ENCODE results near the gene COG6.
A peak's percentile ranks its signal among the peaks of the same experiment; 100 is the strongest.

COG6 gene

DNA sequence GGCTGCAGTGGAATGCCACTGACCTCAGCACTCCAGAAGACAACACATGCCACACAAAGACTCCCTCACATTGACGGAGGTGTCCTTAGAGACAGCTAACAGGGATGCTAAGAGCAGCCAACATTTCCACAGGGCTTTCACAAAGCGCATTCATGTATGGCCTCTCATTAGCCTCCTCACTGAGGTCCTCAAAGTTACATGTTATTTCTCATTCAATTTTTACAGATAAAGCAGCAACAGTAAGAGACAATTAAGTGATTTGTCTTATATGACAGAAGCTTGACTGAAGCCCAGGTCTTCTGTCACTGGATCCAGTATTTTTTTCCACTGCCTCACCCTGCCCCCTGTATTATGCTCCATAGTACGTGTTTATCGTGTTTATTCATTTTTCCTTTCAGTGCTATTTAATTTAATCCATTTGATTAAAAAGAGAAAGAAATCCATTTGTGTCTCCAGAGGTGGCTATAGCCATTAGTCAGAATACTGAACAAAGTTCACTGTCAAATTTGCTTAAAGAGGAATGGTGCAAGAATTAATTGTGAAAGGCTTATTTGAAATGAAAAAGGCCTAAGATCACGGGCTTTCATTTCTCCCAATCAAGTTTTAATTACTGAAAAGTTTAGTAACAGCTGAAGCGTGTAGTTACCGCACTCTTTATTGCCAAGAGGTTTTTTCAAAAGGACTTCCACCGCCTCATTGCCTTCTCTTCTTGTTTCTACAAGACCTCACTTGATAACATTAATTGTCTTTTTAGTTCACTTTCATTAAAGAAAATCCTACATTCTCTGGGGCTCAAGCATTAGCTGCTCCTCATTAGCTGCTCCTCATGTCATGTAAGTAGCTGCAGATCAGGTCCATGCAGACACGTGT lies 115.0 kb downstream of the COG6 start:
- DNase-seq, result no peak
- in situ Hi-C loops (cut with HindIII; ENCODE audit: low pct_ligation_motif_present, low sequenced_read_pairs), result no loop called here
- H3K27ac ChIP-seq, result no peak overlapping the region
- no peak for TF ChIP-seq CTCF (IDR thresholded peaks at IDR 0.05; ENCODE audit: low read depth, low read length, missing control alignments)
- no peaks in the 10 kb centered on the region for H3K36me3 ChIP-seq (replicated peaks)
- no peak overlapping the region for H3K4me3 ChIP-seq (ENCODE audit: low read depth, low read length)
- no peaks in the 10 kb centered on the region for H3K27me3 ChIP-seq (replicated peaks)

- H3K4me3 ChIP-seq (ENCODE audit: low read depth, low read length), result no peak overlapping the region
- H3K27me3 ChIP-seq (replicated peaks), result no peaks in the 10 kb centered on the region
- peak; percentile 73 for DNase-seq
- peak overlapping the region; percentile 53 for H3K27ac ChIP-seq
- H3K36me3 ChIP-seq (replicated peaks), result no peaks in the 10 kb centered on the region
- in situ Hi-C loops (cut with HindIII; ENCODE audit: low pct_ligation_motif_present, low sequenced_read_pairs), result no loop called here
- TF ChIP-seq CTCF (IDR thresholded peaks at IDR 0.05; ENCODE audit: low read depth, low read length, missing control alignments), result no peak
Measured at GRCh38 chr13:39773833-39774232, 118.4 kb downstream of the COG6 start.

- H3K36me3 ChIP-seq (replicated peaks), result no peaks in the 10 kb centered on the region
- TF ChIP-seq CTCF (IDR thresholded peaks at IDR 0.05; ENCODE audit: low read depth, low read length, missing control alignments), result no peak
- peak overlapping the region; percentile 95 for H3K27ac ChIP-seq
- in situ Hi-C loops (cut with HindIII; ENCODE audit: low pct_ligation_motif_present, low sequenced_read_pairs), result no loop called here
- peak; percentile 92 for DNase-seq
- no peak overlapping the region for H3K4me3 ChIP-seq (ENCODE audit: low read depth, low read length)
- no peaks in the 10 kb centered on the region for H3K27me3 ChIP-seq (replicated peaks)
Measured at GRCh38 chr13:39776439-39776838, 121.0 kb downstream of the COG6 start.

DNA sequence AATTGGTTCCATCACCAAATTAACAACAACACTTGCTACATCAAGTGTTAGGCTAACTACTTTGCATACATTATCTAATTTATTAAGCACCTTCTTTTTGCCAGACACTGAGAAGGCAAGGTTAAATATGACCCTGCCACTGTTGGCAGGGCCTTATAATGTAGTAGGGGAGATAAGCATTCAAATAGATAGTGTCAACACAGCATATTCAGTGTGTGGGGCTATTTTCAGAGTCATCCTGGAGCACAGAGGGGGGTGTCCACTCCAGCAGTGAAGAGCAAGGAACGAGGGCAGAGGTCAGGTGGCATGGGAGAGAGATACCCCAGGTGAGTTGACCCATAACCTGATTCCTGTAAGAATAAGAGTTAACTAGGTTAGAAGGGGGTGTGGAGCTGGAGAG lies 121.6 kb downstream of the COG6 start:
- H3K36me3 ChIP-seq (replicated peaks), result no peaks in the 10 kb centered on the region
- no peak overlapping the region for H3K4me3 ChIP-seq (ENCODE audit: low read depth, low read length)
- in situ Hi-C loops (cut with HindIII; ENCODE audit: low pct_ligation_motif_present, low sequenced_read_pairs), result no loop called here
- DNase-seq, result peak; percentile 35
- no peak for TF ChIP-seq CTCF (IDR thresholded peaks at IDR 0.05; ENCODE audit: low read depth, low read length, missing control alignments)
- no peaks in the 10 kb centered on the region for H3K27me3 ChIP-seq (replicated peaks)
- peak overlapping the region; percentile 95 for H3K27ac ChIP-seq

DNA sequence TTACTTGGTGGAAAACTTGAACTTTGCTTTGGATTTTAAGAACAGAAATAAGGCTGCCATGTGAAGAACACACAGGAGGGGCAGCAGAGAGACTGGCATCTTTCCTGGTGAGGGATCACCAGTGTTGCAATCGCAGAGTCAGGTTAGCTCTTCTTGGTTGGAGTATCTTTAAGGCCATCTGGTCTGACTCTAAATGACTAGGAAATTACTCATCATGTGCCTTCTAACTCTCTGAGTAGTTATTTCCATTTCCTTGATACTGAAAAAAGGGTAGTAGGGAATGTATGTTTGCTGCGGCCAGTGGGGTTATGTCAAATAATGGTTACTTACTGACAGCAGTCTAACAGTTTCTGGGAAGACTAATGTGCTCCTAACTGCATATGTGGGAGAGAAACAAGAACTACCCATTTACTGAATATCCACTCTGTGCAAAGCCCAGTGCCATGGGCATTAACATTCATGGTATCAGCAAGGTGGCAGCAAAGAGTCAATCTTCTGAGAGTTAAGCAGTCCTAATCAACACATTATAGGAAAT lies 122.1 kb downstream of the COG6 start:
- in situ Hi-C loops (cut with HindIII; ENCODE audit: low pct_ligation_motif_present, low sequenced_read_pairs), result no loop called here

More for the DNA sequence above, 122.1 kb downstream of the COG6 start:
- peak; percentile 88 for DNase-seq
- H3K27ac ChIP-seq, result peak overlapping the region; percentile 95
- H3K36me3 ChIP-seq (replicated peaks), result no peaks in the 10 kb centered on the region
- TF ChIP-seq CTCF (IDR thresholded peaks at IDR 0.05; ENCODE audit: low read depth, low read length, missing control alignments), result peak; percentile 79
- H3K27me3 ChIP-seq (replicated peaks), result no peaks in the 10 kb centered on the region
- H3K4me3 ChIP-seq (ENCODE audit: low read depth, low read length), result no peak overlapping the region
